ENCODE results near the gene ENTREP1.
A peak's percentile ranks its signal among the peaks of the same experiment; 100 is the strongest.
"Not testable (repeated sequence)": the region's sequence is repeated elsewhere in the genome, so short reads cannot be mapped to it uniquely, and the experiment has no call there.

ENTREP1 gene

GRCh38 chr9:69397384-69398214 is 72.6 kb downstream of the ENTREP1 start:
- TF ChIP-seq CTCF (conservative IDR thresholded peaks at IDR 0.05; ENCODE audit: low read depth, low read length): no peak
- no peak for DNase-seq (ENCODE audit: low read depth)
- no peak overlapping the region for H3K4me3 ChIP-seq (ENCODE audit: low read length)

DNA sequence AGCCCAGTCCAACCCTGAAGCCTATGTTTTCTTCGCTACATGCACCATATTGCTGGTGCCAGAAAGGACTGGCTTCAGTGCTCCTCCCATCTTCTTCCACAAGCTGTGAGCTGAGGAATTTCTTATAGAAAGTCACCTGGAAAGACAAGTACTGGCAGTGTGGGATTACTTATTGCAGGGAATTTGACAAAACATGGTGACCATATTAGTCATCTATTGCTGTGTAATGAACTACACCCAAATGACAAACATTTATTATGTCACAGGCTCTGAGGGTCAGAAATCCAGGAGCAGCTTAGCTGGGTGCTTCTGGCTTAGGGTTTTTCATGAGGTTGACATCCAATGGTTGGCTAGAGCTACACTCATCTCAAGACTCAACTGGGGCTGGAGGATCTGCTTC is 75.5 kb downstream of the ENTREP1 start:
- DNase-seq (ENCODE audit: low read depth): no peak
- H3K4me3 ChIP-seq (ENCODE audit: low read length): no peak overlapping the region
- no peak for TF ChIP-seq CTCF (conservative IDR thresholded peaks at IDR 0.05; ENCODE audit: low read depth, low read length)

DNA sequence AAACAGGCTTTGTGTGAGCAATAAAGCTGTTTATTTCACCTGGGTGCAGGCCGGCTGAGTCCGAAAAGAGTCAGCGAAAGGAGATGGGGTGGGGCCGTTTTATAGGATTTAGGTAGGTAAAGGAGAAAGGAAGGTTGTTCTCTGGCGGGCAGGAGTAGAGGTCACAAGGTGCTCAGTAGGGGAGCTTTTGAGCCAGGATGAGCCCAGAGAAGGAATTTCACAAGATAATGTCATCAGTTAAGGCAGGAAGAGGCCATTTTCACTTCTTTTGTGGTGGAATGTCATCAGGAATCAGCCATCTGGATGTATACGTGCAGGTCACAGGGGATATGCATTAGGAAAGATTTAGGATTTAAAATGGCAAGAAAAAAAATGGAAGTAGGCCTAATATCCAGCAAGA is 84.9 kb downstream of the ENTREP1 start:
- H3K4me3 ChIP-seq (ENCODE audit: low read length); DNase-seq (ENCODE audit: low read depth): not testable (repeated sequence)

GRCh38 chr9:69411246-69411645 is 86.2 kb downstream of the ENTREP1 start:
- TF ChIP-seq CTCF (conservative IDR thresholded peaks at IDR 0.05; ENCODE audit: low read depth, low read length): no peak
- H3K4me3 ChIP-seq (ENCODE audit: low read length): no peak overlapping the region
- DNase-seq (ENCODE audit: low read depth): no peak

DNA sequence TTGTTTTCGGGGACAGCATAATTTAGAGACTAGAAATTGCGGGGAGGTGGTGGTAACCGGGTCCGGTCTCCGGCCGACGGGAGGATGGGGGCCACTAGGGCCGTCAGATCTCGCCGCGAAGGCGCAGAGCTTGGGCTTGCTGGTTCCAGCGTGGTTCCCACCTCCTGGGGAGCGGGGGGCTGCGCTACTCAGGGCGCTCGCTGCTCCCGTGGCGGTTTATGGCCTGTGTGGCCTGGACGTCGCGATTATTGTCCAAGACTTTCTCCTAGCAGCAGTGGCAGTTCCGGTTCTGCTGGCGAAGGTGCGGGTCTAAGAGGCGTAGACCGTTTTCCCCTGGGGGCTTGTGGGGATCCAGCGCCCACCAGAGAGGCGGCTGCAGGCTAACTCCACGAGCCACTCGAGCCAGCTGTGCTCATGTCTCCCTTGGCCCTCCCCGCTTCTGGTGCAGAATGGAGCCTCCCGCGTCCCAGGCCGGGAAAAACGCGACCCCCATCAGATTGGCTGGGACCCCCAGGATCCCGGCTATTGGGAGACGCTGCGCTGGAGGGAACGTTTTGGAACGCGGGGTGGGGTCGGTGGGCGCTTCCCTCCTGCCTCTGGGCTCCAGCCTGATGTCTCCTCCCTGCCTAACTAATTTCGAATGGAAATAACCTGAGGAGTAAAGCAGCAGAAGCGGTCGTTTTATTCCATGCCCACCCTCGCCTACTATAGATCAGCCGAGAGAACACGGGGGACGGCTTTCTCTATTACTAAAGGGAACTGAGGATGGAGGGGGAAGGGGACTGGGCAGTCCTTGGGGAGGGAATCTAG is 87.1 kb downstream of the ENTREP1 start:
- H3K4me3 ChIP-seq (ENCODE audit: low read length): no peak overlapping the region
- no peak for DNase-seq (ENCODE audit: low read depth)
- no peak for TF ChIP-seq CTCF (conservative IDR thresholded peaks at IDR 0.05; ENCODE audit: low read depth, low read length)

DNA sequence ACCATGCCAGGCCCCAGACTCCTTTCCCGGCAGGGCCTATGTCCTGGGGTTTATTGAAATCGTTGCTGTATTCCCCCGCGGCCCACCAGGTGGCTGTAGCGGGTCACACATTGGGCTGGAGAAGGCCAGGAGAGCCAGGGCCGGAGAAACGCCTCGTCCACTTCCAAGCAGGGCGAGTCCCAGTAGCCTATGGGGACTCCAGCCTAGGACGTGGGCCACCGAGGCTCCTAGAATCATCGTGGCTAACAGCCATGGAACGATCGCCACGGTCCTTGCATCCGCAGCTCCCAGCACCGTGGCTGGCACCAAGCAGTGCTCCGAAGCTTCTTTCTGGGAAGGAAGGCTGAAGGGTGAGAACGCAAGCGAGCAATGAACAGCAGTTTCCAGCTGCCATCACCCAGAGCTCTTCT is 87.7 kb downstream of the ENTREP1 start:
- DNase-seq (ENCODE audit: low read depth): no peak
- no peak overlapping the region for H3K4me3 ChIP-seq (ENCODE audit: low read length)
- peak; percentile 85 for TF ChIP-seq CTCF (conservative IDR thresholded peaks at IDR 0.05; ENCODE audit: low read depth, low read length)

- no peak for DNase-seq (ENCODE audit: low read depth)
- no peak overlapping the region for H3K4me3 ChIP-seq (ENCODE audit: low read length)
- no peak for TF ChIP-seq CTCF (conservative IDR thresholded peaks at IDR 0.05; ENCODE audit: low read depth, low read length)
Measured at GRCh38 chr9:69420611-69421270, 95.7 kb downstream of the ENTREP1 start.
